Panc1 (cell line): ENCODE data around the gene CCDC141.

Experiments used
- CTCF ChIP-seq: fragments of 450-650 bp; IDR thresholded peaks from 2 replicates; pipeline ENCODE4 v1.5.1; 2017; ENCODE audit warnings: mild to moderate bottlenecking
- REST ChIP-seq, 2 experiments: IDR thresholded peaks; 2 replicates each; pipeline ENCODE4 v1.6.1; 2011 to 2012; ENCODE audit warnings: low read depth in 2 of 2, control low read depth in 1 of 2, low read length in 1 of 2, mild to moderate bottlenecking in 1 of 2, moderate library complexity in 1 of 2; ENCODE audit not compliant: insufficient read depth in 1 of 2

DNA sequence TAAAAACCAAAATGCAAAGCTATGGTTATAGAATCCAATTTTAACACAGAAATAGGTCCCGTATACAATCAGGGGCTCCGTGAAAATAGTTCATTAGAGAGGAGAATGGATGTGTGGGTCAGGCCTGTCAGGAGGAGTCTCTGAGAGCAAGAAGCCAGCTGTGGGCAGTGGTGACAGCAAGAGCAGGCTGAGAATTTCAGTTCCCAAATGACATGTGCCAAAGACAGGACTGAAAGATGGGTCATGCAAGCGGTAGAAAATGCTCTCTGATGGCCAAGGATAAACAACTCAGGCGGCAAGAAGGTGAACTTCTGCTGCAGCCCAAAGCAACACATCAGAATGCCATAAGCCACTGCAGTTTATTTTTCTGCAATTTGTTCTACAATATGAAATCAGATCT lies 100.4 kb downstream of the CCDC141 start:
- TF ChIP-seq CTCF: no peak
- TF ChIP-seq REST (IDR thresholded peaks at IDR 0.05; ENCODE audit: insufficient read depth in 1 of 2, low read depth in 2 of 2, low read length in 1 of 2): no peak
